ENCODE results near the gene TIMM21. TPM values are rescaled to one million over a fixed set of nuclear protein-coding genes. Genes with fewer than 3 reads are reported as not detected.

Gene TIMM21
- 37.9 TPM for total RNA-seq
- 10 to 100 TPM; 43.0 to 50.7 (median 44.4) TPM for polyA plus RNA-seq (ENCODE audit: insufficient read depth in 1 of 8, insufficient read length in 8 of 8, low replicate concordance in 1 of 8)
- long read RNA-seq, donor 1, transcript TIMM21-201 (6 exons, 3,095 nt), result major isoform, 5 of 5 reads
- long read RNA-seq, donor 1, partial matches to known transcripts, result 0 of 5 reads
- long read RNA-seq, donor 1, other reads (novel, unspliced or antisense), result 0 of 5 reads
- long read RNA-seq, donor 2, result 0 reads
- long read RNA-seq, donor 3, transcript TIMM21-201 (6 exons, 3,095 nt), result major isoform, 15 of 109 reads
- long read RNA-seq, donor 3, partial matches to known transcripts, result 74 of 109 reads
- long read RNA-seq, donor 3, other reads (novel, unspliced or antisense), result 17 of 109 reads
- long read RNA-seq, donor 4, transcript TIMM21-201 (6 exons, 3,095 nt), result major isoform, 8 of 9 reads
- long read RNA-seq, donor 4, partial matches to known transcripts, result 0 of 9 reads
- long read RNA-seq, donor 4, other reads (novel, unspliced or antisense), result 0 of 9 reads
- long read RNA-seq, donor 5, transcript TIMM21-205 (3 exons, 579 nt), result minor isoform, 7 of 40 reads
- long read RNA-seq, donor 5, transcript TIMM21-201 (6 exons, 3,095 nt), result major isoform, 28 of 40 reads
- long read RNA-seq, donor 5, partial matches to known transcripts, result 5 of 40 reads
- long read RNA-seq, donor 5, other reads (novel, unspliced or antisense), result 0 of 40 reads
- long read RNA-seq, donor 6, transcript TIMM21-201 (6 exons, 3,095 nt), result major isoform, 15 of 22 reads
- long read RNA-seq, donor 6, partial matches to known transcripts, result 0 of 22 reads
- long read RNA-seq, donor 6, other reads (novel, unspliced or antisense), result 0 of 22 reads
- long read RNA-seq, donor 7, transcript TIMM21-201 (6 exons, 3,095 nt), result major isoform, 8 of 12 reads
- long read RNA-seq, donor 7, partial matches to known transcripts, result 0 of 12 reads
- long read RNA-seq, donor 7, other reads (novel, unspliced or antisense), result 0 of 12 reads
- long read RNA-seq, donor 8, partial matches to known transcripts, result 0 of 6 reads
- long read RNA-seq, donor 8, other reads (novel, unspliced or antisense), result 0 of 6 reads
- long read RNA-seq, donor 9, transcript TIMM21-201 (6 exons, 3,095 nt), result major isoform, 11 of 11 reads
- long read RNA-seq, donor 9, partial matches to known transcripts, result 0 of 11 reads
- long read RNA-seq, donor 9, other reads (novel, unspliced or antisense), result 0 of 11 reads
- long read RNA-seq, donor 10, transcript TIMM21-201 (6 exons, 3,095 nt), result major isoform, 12 of 18 reads
- long read RNA-seq, donor 10, partial matches to known transcripts, result 5 of 18 reads
- long read RNA-seq, donor 10, other reads (novel, unspliced or antisense), result 0 of 18 reads
- long read RNA-seq, donor 11, transcript TIMM21-201 (6 exons, 3,095 nt), result major isoform, 15 of 21 reads
- long read RNA-seq, donor 11, partial matches to known transcripts, result 0 of 21 reads
- long read RNA-seq, donor 11, other reads (novel, unspliced or antisense), result 0 of 21 reads

GRCh38 chr18:74147779-74148542, at the start of gene TIMM21, which contains the start of gene FBXO15:
Gene TIMM21, plus strand, starts transcription at chr18:74148523. Its CDS starts 286 bp downstream, at chr18:74148809.
Gene FBXO15, minus strand, starts transcription at chr18:74147834. Its CDS starts 49 bp downstream, at chr18:74147785.
- Histone ChIP-seq H3K36me3 (ENCODE audit: control insufficient read depth, insufficient read depth, low read length) (peaks cover 15% of the 10 kb centered on the region), H3K27me3 (ENCODE audit: control insufficient read depth, insufficient read depth, low read length) (no peaks in the 10 kb centered on the region), H3K9me3 (replicated peaks; ENCODE audit: control insufficient read depth, low read depth, low read length) (no peaks in the 10 kb centered on the region), H3K27ac (ENCODE audit: low read length) (peak within 1 kb of the TSS; percentile 99), H3K4me3 (ENCODE audit: low read length) (peak within 1 kb of the TSS; percentile 53), H3K4me1 (ENCODE audit: control insufficient read depth, insufficient read depth, low read length) (peaks cover 17% of the 10 kb centered on the region)
- WGBS (ENCODE audit: insufficient coverage), result 0% methylated on average over 30 of the region's 58 CpGs
- DNase-seq, result peak; percentile 99

- Histone ChIP-seq H3K36me3 (ENCODE audit: control insufficient read depth, insufficient read depth, low read length) (no peaks in the 10 kb centered on the region), H3K9me3 (replicated peaks; ENCODE audit: control insufficient read depth, low read depth, low read length) (peaks cover 3% of the 10 kb centered on the region), H3K27me3 (ENCODE audit: control insufficient read depth, insufficient read depth, low read length) (no peaks in the 10 kb centered on the region), H3K4me3 (ENCODE audit: low read length) (no peak overlapping the region), H3K27ac (ENCODE audit: low read length) (no peak overlapping the region), H3K4me1 (ENCODE audit: control insufficient read depth, insufficient read depth, low read length) (no peaks in the 10 kb centered on the region)
- no peak for DNase-seq
- no CpG with 5 or more reads among the region's 2 CpGs for WGBS (ENCODE audit: insufficient coverage)
Measured at GRCh38 chr18:74108460-74108859, 39.9 kb upstream of the TIMM21 start.

- H3K36me3 ChIP-seq (ENCODE audit: control insufficient read depth, insufficient read depth, low read length), result no peaks in the 10 kb centered on the region
- WGBS (ENCODE audit: insufficient coverage), result no CpG with 5 or more reads among the region's 1 CpG
Measured at GRCh38 chr18:74110149-74110548, 38.2 kb upstream of the TIMM21 start.

GRCh38 chr18:74110976-74111375, 37.3 kb upstream of the TIMM21 start:
- no CpG with 5 or more reads among the region's 4 CpGs for WGBS (ENCODE audit: insufficient coverage)
- no peak overlapping the region for H3K27ac ChIP-seq (ENCODE audit: low read length)
- H3K36me3 ChIP-seq (ENCODE audit: control insufficient read depth, insufficient read depth, low read length), result no peaks in the 10 kb centered on the region
- H3K4me3 ChIP-seq (ENCODE audit: low read length), result no peak overlapping the region
- H3K27me3 ChIP-seq (ENCODE audit: control insufficient read depth, insufficient read depth, low read length), result no peaks in the 10 kb centered on the region
- peaks cover 3% of the 10 kb centered on the region for H3K9me3 ChIP-seq (replicated peaks; ENCODE audit: control insufficient read depth, low read depth, low read length)
- no peak for DNase-seq
- no peaks in the 10 kb centered on the region for H3K4me1 ChIP-seq (ENCODE audit: control insufficient read depth, insufficient read depth, low read length)

More at GRCh38 chr18:74110149-74110548, 38.2 kb upstream of the TIMM21 start:
- Histone ChIP-seq H3K9me3 (replicated peaks; ENCODE audit: control insufficient read depth, low read depth, low read length) (peaks cover 3% of the 10 kb centered on the region), H3K27me3 (ENCODE audit: control insufficient read depth, insufficient read depth, low read length) (no peaks in the 10 kb centered on the region), H3K4me3 (ENCODE audit: low read length) (no peak overlapping the region), H3K4me1 (ENCODE audit: control insufficient read depth, insufficient read depth, low read length) (no peaks in the 10 kb centered on the region), H3K27ac (ENCODE audit: low read length) (no peak overlapping the region)
- no peak for DNase-seq

GRCh38 chr18:74113711-74114110, 34.6 kb upstream of the TIMM21 start:
- Histone ChIP-seq H3K36me3 (ENCODE audit: control insufficient read depth, insufficient read depth, low read length) (no peaks in the 10 kb centered on the region), H3K9me3 (replicated peaks; ENCODE audit: control insufficient read depth, low read depth, low read length) (peaks cover 3% of the 10 kb centered on the region), H3K4me3 (ENCODE audit: low read length) (no peak overlapping the region), H3K27ac (ENCODE audit: low read length) (no peak overlapping the region), H3K27me3 (ENCODE audit: control insufficient read depth, insufficient read depth, low read length) (no peaks in the 10 kb centered on the region), H3K4me1 (ENCODE audit: control insufficient read depth, insufficient read depth, low read length) (no peaks in the 10 kb centered on the region)
- no peak for DNase-seq

- no peak overlapping the region for H3K4me3 ChIP-seq (ENCODE audit: low read length)
- H3K9me3 ChIP-seq (replicated peaks; ENCODE audit: control insufficient read depth, low read depth, low read length), result peaks cover 3% of the 10 kb centered on the region
- H3K27ac ChIP-seq (ENCODE audit: low read length), result no peak overlapping the region
- H3K36me3 ChIP-seq (ENCODE audit: control insufficient read depth, insufficient read depth, low read length), result no peaks in the 10 kb centered on the region
- H3K4me1 ChIP-seq (ENCODE audit: control insufficient read depth, insufficient read depth, low read length), result no peaks in the 10 kb centered on the region
- 33% methylated on average over 1 of the region's 1 CpG for WGBS (ENCODE audit: insufficient coverage)
- DNase-seq, result no peak
- H3K27me3 ChIP-seq (ENCODE audit: control insufficient read depth, insufficient read depth, low read length), result no peaks in the 10 kb centered on the region
Measured at GRCh38 chr18:74114116-74114515, 34.2 kb upstream of the TIMM21 start.

GRCh38 chr18:74115046-74115445, 33.3 kb upstream of the TIMM21 start:
- Histone ChIP-seq H3K36me3 (ENCODE audit: control insufficient read depth, insufficient read depth, low read length) (no peaks in the 10 kb centered on the region), H3K4me3 (ENCODE audit: low read length) (no peak overlapping the region), H3K4me1 (ENCODE audit: control insufficient read depth, insufficient read depth, low read length) (no peaks in the 10 kb centered on the region), H3K27me3 (ENCODE audit: control insufficient read depth, insufficient read depth, low read length) (peaks cover 2% of the 10 kb centered on the region), H3K27ac (ENCODE audit: low read length) (no peak overlapping the region), H3K9me3 (replicated peaks; ENCODE audit: control insufficient read depth, low read depth, low read length) (peaks cover 3% of the 10 kb centered on the region)
- 71% methylated on average over 2 of the region's 4 CpGs for WGBS (ENCODE audit: insufficient coverage)
- DNase-seq, result no peak

GRCh38 chr18:74116633-74117554, 31.4 kb upstream of the TIMM21 start:
- no peaks in the 10 kb centered on the region for H3K4me1 ChIP-seq (ENCODE audit: control insufficient read depth, insufficient read depth, low read length)
- 20% methylated on average over 1 of the region's 9 CpGs for WGBS (ENCODE audit: insufficient coverage)

More at GRCh38 chr18:74116633-74117554, 31.4 kb upstream of the TIMM21 start:
- Histone ChIP-seq H3K36me3 (ENCODE audit: control insufficient read depth, insufficient read depth, low read length) (no peaks in the 10 kb centered on the region), H3K27me3 (ENCODE audit: control insufficient read depth, insufficient read depth, low read length) (peaks cover 2% of the 10 kb centered on the region), H3K27ac (ENCODE audit: low read length) (no peak overlapping the region), H3K4me3 (ENCODE audit: low read length) (no peak overlapping the region), H3K9me3 (replicated peaks; ENCODE audit: control insufficient read depth, low read depth, low read length) (peaks cover 3% of the 10 kb centered on the region)
- DNase-seq, result peak; percentile 9

Measured in muscle of leg (tissue), 16 donors.